Liver (tissue), 9 donors: ENCODE results near the gene NHLRC2. TPM values are rescaled to one million over a fixed set of nuclear protein-coding genes. Genes with fewer than 3 reads are reported as not detected.

Source experiments
- DNase-seq: peaks from one replicate; pipeline ENCODE4 v3.0.0-alpha.2; 2017; ENCODE audit warnings: low spot score
- H3K27ac ChIP-seq, 2 donors: one replicate each; pipeline ENCODE4 v1.7.0; 2013; ENCODE audit warnings: inconsistent platforms in 2 of 2, low read length in 2 of 2, control low read depth in 1 of 2, low read depth in 1 of 2, mild to moderate bottlenecking in 1 of 2
- H3K27me3 ChIP-seq, 4 donors: one replicate each; pipeline versions ENCODE4 v1.6.1 to v1.7.0; 2013; ENCODE audit warnings: low read length in 3 of 4, inconsistent platforms in 1 of 4, mild to moderate bottlenecking in 1 of 4, moderate library complexity in 1 of 4; ENCODE audit not compliant: control insufficient read depth in 4 of 4, insufficient read depth in 4 of 4
- H3K36me3 ChIP-seq, 4 donors: one replicate each; pipeline versions ENCODE4 v1.6.1 to v1.7.0; 2013; ENCODE audit warnings: low read length in 3 of 4, mild to moderate bottlenecking in 3 of 4, low read depth in 1 of 4, moderate library complexity in 1 of 4; ENCODE audit not compliant: control insufficient read depth in 4 of 4, insufficient read depth in 3 of 4
- H3K4me1 ChIP-seq, 4 donors: one replicate each; pipeline versions ENCODE4 v1.6.1 to v1.7.0; 2013; ENCODE audit warnings: low read length in 3 of 4, mild to moderate bottlenecking in 3 of 4, moderate library complexity in 1 of 4; ENCODE audit not compliant: control insufficient read depth in 4 of 4, insufficient read depth in 4 of 4
- H3K4me3 ChIP-seq, 3 donors: one replicate each; pipeline versions ENCODE4 v1.6.1 to v1.7.0; 2013; ENCODE audit warnings: low read length in 3 of 3, control low read depth in 1 of 3, low read depth in 1 of 3, mild to moderate bottlenecking in 1 of 3
- H3K9ac ChIP-seq, 2 donors: one replicate each; pipeline ENCODE4 v1.7.0; 2013; ENCODE audit warnings: low read length in 2 of 2, mild to moderate bottlenecking in 2 of 2, moderate library complexity in 2 of 2, control low read depth in 1 of 2, low read depth in 1 of 2
- H3K9me3 ChIP-seq, 4 donors: one replicate each; pipeline versions ENCODE4 v1.6.1 to v1.7.0; 2013; ENCODE audit warnings: low read length in 3 of 4; ENCODE audit not compliant: control insufficient read depth in 4 of 4
- ATF3 ChIP-seq: IDR thresholded peaks from 2 replicates; pipeline ENCODE4 v1.6.1; 2016; ENCODE audit warnings: antibody characterized with exemption
- CTCF ChIP-seq: fragments of 150-350 bp; IDR thresholded peaks from 2 replicates; pipeline ENCODE4 v1.5.1; 2017; ENCODE audit warnings: improper control_type of control experiment, low read depth, low read length; ENCODE audit not compliant: missing input control
- EGR1 ChIP-seq, 2 donors: IDR thresholded peaks; 2 replicates each; pipeline ENCODE4 v1.6.1; 2016 to 2018; ENCODE audit warnings: antibody characterized with exemption in 2 of 2, low read depth in 2 of 2
- FOXA1 ChIP-seq: IDR thresholded peaks from 2 replicates; pipeline ENCODE4 v1.6.1; 2016; ENCODE audit warnings: antibody characterized with exemption
- FOXA2 ChIP-seq: IDR thresholded peaks from 2 replicates; pipeline ENCODE4 v1.6.1; 2016; ENCODE audit warnings: antibody characterized with exemption
- GABPA ChIP-seq, 2 donors: IDR thresholded peaks in 1 of 2; conservative IDR thresholded peaks in 1 of 2; 2 replicates each; pipeline ENCODE4 v1.6.1; 2016; ENCODE audit warnings: antibody characterized with exemption in 2 of 2, mild to moderate bottlenecking in 1 of 2, moderate library complexity in 1 of 2
- HNF4A ChIP-seq, 2 donors: conservative IDR thresholded peaks; 2 replicates each; pipeline ENCODE4 v1.6.1; 2016; ENCODE audit warnings: antibody characterized with exemption in 2 of 2, mild to moderate bottlenecking in 2 of 2
- HNF4G ChIP-seq: IDR thresholded peaks from 2 replicates; pipeline ENCODE4 v1.6.1; 2016; ENCODE audit warnings: antibody characterized with exemption
- JUND ChIP-seq, 2 donors: IDR thresholded peaks; 2 replicates each; pipeline ENCODE4 v1.6.1; 2016; ENCODE audit warnings: antibody characterized with exemption in 2 of 2
- MAX ChIP-seq: IDR thresholded peaks from 2 replicates; pipeline ENCODE4 v1.6.1; 2016; ENCODE audit warnings: antibody characterized with exemption
- NR2F2 ChIP-seq: IDR thresholded peaks from 2 replicates; pipeline ENCODE4 v1.6.1; 2016; ENCODE audit warnings: antibody characterized with exemption
- RAD21 ChIP-seq, 2 donors: IDR thresholded peaks; 2 replicates each; pipeline ENCODE4 v1.6.1; 2016; ENCODE audit warnings: antibody characterized with exemption in 2 of 2, mild to moderate bottlenecking in 2 of 2
- REST ChIP-seq: IDR thresholded peaks from 2 replicates; pipeline ENCODE4 v1.6.1; 2016; ENCODE audit warnings: antibody characterized with exemption, mild to moderate bottlenecking
- RXRA ChIP-seq, 2 donors: IDR thresholded peaks; 2 replicates each; pipeline ENCODE4 v1.6.1; 2017 to 2018; ENCODE audit warnings: antibody characterized with exemption in 2 of 2, mild to moderate bottlenecking in 1 of 2
- SP1 ChIP-seq: IDR thresholded peaks from 2 replicates; pipeline ENCODE4 v1.6.1; 2018; ENCODE audit warnings: antibody characterized with exemption, mild to moderate bottlenecking
- ZBTB33 ChIP-seq: IDR thresholded peaks from 2 replicates; pipeline ENCODE4 v1.6.1; 2016; ENCODE audit warnings: antibody characterized with exemption
- WGBS: extraction: QIAGEN DNeasy Blood & Tissue Kit; methylation state at CpG from one replicate; pipeline ENCODE4 v1.1.7; 2013; 5-methylcytosine and 5-hydroxymethylcytosine counted together
- polyA plus RNA-seq, 2 donors: library from polyadenylated mRNA; stranded (reverse) in 1 of 2; unstranded in 1 of 2; fragments of 200-250 nt in 1 of 2; fragments of >200 nt in 1 of 2; fragmentation: Nextera tagmentation in 1 of 2; extraction: Ambion mirVana in 1 of 2; gene quantifications; one replicate each; pipeline versions ENCODE4 v1.2.1 to v1.2.3, GENCODE V29; 2013 to 2015
- total RNA-seq, 2 donors: library from RNA; depleted of rRNA; stranded (reverse); fragments of >200 nt; gene quantifications; one replicate each; pipeline ENCODE4 v1.2.3, GENCODE V29; 2014
- donor health status: healthy.
- donor health status: healthy.
- donor health status: healthy.
- donor health status: healthy.
- donor health status: healthy.

Gene NHLRC2
- total and polyA plus RNA-seq, 4 donors, result 2.3 to 14.2 (median 7.4) TPM

GRCh38 chr10:113947184-113948041 lies 93.0 kb downstream of the NHLRC2 start:
- Histone ChIP-seq H3K4me1 (no peaks in the 10 kb centered on the region), H3K9ac (no peak overlapping the region), H3K27me3 (no peaks in the 10 kb centered on the region), H3K36me3 (no peaks in the 10 kb centered on the region), H3K4me3 (no peak overlapping the region), H3K9me3 (no peaks in the 10 kb centered on the region), H3K27ac (no peak overlapping the region)
- 83% methylated on average over 12 of the region's 12 CpGs for WGBS
- no peak for DNase-seq
- TF ChIP-seq SP1 (no peak), GABPA (IDR thresholded peaks at IDR 0.05 in 1 of 2, conservative IDR thresholded peaks at IDR 0.05 in 1 of 2) (no peak), FOXA2 (no peak), HNF4G (no peak), RAD21 (IDR thresholded peaks at IDR 0.05) (no peak), RXRA (IDR thresholded peaks at IDR 0.05) (no peak), FOXA1 (no peak), REST (no peak), EGR1 (IDR thresholded peaks at IDR 0.05; ENCODE audit: low read depth in 2 of 2) (no peak), ATF3 (no peak), NR2F2 (no peak), CTCF (no peak), HNF4A (conservative IDR thresholded peaks at IDR 0.05) (no peak), ZBTB33 (no peak), MAX (no peak), JUND (IDR thresholded peaks at IDR 0.05) (no peak)
